Esophagus muscularis mucosa (tissue), 4 donors: ENCODE results near the gene FAM118B. TPM values are rescaled to one million over a fixed set of nuclear protein-coding genes. Genes with fewer than 3 reads are reported as not detected.
A peak's percentile ranks its signal among the peaks of the same experiment; 100 is the strongest.

Experiments
- DNase-seq: peaks from one replicate; pipeline ENCODE4 v3.0.0-alpha.2; 2017; ENCODE audit errors: extremely low spot score
- H3K27ac ChIP-seq, 4 donors: fragments of 200-600 bp; sonication (generic); replicated peaks in 1 of 4; 1 replicate in 3 of 4; 2 replicates in 1 of 4; pipeline ENCODE4 v1.5.1; 2016 to 2019; ENCODE audit warnings: mild to moderate bottlenecking in 1 of 4
- H3K27me3 ChIP-seq, 4 donors: fragments of 200-600 bp; sonication (generic); one replicate each; pipeline versions ENCODE4 v1.5.1 to v1.6.0; 2016 to 2019
- H3K36me3 ChIP-seq, 4 donors: fragments of 200-600 bp; sonication (generic); one replicate each; pipeline ENCODE4 v1.5.1; 2016 to 2019
- H3K4me1 ChIP-seq, 4 donors: fragments of 200-600 bp; sonication (generic); one replicate each; pipeline ENCODE4 v1.5.1; 2016 to 2019
- H3K4me3 ChIP-seq, 4 donors: fragments of 200-600 bp; sonication (generic); 1 replicate in 2 of 4; 2 replicates in 2 of 4; pipeline ENCODE4 v1.5.1; 2016 to 2019; ENCODE audit warnings: mild to moderate bottlenecking in 4 of 4, moderate library complexity in 1 of 4
- H3K9me3 ChIP-seq, 4 donors: fragments of 200-600 bp; sonication (generic); 1 replicate in 3 of 4; 2 replicates in 1 of 4; pipeline ENCODE4 v1.5.1; 2016 to 2019
- EP300 ChIP-seq: sonication (generic); formaldehyde crosslinking; IDR thresholded peaks from one replicate; pipeline ENCODE4 v1.6.1; 2017; ENCODE audit warnings: antibody characterized with exemption
- POLR2A ChIP-seq: fragments of 450-650 bp; IDR thresholded peaks from one replicate; pipeline ENCODE4 v1.6.1; 2017; ENCODE audit warnings: antibody characterized with exemption, moderate library complexity, mild to moderate bottlenecking, low read depth
- POLR2AphosphoS5 ChIP-seq, 2 donors: sonication (generic); formaldehyde crosslinking; IDR thresholded peaks; one replicate each; pipeline ENCODE4 v1.6.1; 2017; ENCODE audit warnings: antibody characterized with exemption in 2 of 2
- WGBS: methylation state at CpG from one replicate; pipeline ENCODE4 v1.1.5; 2018; 5-methylcytosine and 5-hydroxymethylcytosine counted together
- intact Hi-C: fragments of 100-400 bp; cut with DNase I; formaldehyde crosslinking; loops from one replicate; pipeline ENCODE4 v1.15.1; 2023
- total RNA-seq, 4 donors: library from RNA; depleted of rRNA; stranded (reverse); fragments of >200 nt; gene quantifications; one replicate each; pipeline versions ENCODE4 v1.1.0 to v1.2.1, GENCODE V29; 2016
- TF ChIP-seq, protein P1 (sequence below), 3 experiments: fragments of 200-600 bp in 2 of 3; fragments of 450-650 bp in 1 of 3; sonication (generic) in 2 of 3; IDR thresholded peaks; one replicate each; pipeline ENCODE4 v1.5.1; 2017 to 2019; ENCODE audit warnings: antibody characterized with exemption in 3 of 3, mild to moderate bottlenecking in 2 of 3, moderate library complexity in 1 of 3

FAM118B gene
- 10 to 100 TPM; 14.1 to 22.8 (median 17.9) TPM for total RNA-seq

DNA sequence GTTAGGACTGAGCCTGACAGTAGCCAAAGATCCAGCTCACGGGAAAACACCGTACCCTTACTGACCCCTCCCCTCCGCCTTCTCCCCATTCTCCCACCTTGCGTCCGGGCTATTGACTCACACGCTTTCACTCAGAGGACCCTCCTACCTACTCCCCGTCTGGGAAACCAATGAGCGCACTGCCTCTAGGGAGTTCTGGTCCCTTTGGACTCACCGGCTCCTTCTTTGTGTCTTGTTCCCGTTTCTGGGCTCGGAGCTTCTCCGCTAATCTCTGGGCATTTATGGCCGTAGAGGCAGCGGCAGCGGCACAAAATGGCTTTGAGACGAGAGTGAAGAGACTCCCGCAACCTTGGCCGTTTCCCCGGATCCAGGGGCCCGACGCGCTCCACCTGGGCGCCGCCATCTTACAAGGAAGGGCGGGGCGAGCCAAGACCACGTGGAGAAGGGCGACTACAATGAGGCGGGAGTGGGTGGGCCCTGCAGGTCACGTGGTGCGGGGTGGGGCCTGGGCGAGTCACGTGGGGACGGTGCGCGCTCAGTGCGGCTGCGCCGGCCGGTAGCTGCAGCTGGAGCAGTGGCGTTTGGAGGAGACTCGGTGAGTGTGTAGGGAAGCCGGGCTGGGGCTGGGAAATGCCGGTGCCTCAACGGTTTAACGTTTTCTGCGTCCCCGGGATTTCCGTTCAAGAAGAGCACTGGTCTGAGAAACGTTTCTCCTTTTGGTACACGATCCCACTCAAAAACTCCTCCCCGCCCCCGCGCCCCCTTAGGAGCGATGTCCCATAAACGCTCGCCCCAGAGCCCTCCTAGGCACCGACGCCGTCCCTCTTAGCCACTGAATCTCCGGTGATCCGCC lies at the start of gene FAM118B, which contains the start of gene RPUSD4:
FAM118B (plus strand) TSS at position 547 of the 853 bp plus-strand sequence. CDS start 23,220 bp downstream, outside the sequence.
RPUSD4 (minus strand) TSS at position 415 of the 853 bp plus-strand sequence; CDS start at position 403, 12 bp downstream.
- TF ChIP-seq POLR2A: peak; percentile 60
- TF ChIP-seq, protein P1, sequence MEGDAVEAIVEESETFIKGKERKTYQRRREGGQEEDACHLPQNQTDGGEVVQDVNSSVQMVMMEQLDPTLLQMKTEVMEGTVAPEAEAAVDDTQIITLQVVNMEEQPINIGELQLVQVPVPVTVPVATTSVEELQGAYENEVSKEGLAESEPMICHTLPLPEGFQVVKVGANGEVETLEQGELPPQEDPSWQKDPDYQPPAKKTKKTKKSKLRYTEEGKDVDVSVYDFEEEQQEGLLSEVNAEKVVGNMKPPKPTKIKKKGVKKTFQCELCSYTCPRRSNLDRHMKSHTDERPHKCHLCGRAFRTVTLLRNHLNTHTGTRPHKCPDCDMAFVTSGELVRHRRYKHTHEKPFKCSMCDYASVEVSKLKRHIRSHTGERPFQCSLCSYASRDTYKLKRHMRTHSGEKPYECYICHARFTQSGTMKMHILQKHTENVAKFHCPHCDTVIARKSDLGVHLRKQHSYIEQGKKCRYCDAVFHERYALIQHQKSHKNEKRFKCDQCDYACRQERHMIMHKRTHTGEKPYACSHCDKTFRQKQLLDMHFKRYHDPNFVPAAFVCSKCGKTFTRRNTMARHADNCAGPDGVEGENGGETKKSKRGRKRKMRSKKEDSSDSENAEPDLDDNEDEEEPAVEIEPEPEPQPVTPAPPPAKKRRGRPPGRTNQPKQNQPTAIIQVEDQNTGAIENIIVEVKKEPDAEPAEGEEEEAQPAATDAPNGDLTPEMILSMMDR (IDR thresholded peaks at IDR 0.05): peak in 1 of 3 experiments; percentile 16
- peak; percentile 94 to 97 for TF ChIP-seq POLR2AphosphoS5 (IDR thresholded peaks at IDR 0.05)
- TF ChIP-seq EP300: no peak
- peaks cover 6 to 36% (median 26%) of the 10 kb centered on the region in 4 donors for H3K36me3 ChIP-seq
- WGBS: 0% methylated on average over 45 of the region's 62 CpGs
- no peaks in the 10 kb centered on the region for H3K9me3 ChIP-seq
- peak; percentile 100 for DNase-seq
- H3K4me1 ChIP-seq: peaks cover 20 to 34% (median 25%) of the 10 kb centered on the region in 4 donors
- H3K27ac ChIP-seq: peak within 1 kb of the TSS; percentile 76 to 83 (median 78)
- H3K4me3 ChIP-seq: peak within 1 kb of the TSS; percentile 69 to 89 (median 80)
- no peaks in the 10 kb centered on the region for H3K27me3 ChIP-seq
- intact Hi-C loops: loop anchor here (5.0 kb wide), 1 partner anchor 56 kb away; the partner anchor contains the start of genes FOXRED1 and SRPRA

DNA sequence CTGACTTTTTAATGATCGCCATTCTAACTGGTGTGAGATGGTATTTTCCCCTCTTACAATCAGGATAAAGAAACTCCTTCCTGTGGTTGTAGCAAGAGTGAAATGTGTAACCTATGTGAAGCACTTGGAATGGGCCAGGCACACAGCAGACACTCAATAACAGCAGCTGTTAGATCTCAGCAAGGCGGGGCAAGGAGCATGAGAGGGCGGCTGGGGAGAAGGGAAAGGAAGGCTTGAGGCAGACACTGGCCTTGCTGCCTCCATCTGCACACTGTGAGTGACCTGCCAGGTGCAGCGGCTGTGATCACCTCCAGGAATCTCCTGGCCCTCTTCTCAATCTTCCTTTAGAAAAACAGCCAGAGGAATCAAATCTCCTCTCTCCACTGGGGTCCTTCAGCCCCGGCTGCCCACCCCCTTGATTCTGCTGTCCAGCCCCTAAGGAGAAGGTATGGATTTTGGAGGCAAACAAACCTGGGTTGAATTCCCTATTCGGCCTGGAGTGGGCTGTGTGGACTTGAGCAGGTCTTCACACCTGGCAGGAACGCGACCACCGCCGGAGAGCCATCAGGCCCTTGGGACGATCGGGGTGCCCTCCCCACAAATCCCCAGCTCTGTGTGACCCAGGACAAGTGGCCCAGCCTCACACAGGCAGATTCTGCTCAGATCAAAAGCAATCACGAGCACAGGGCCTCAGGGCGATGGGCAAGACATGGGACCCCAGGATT lies 49.1 kb upstream of the FAM118B start:
- peak overlapping the region; percentile 41 to 72 (median 66) for H3K27ac ChIP-seq
- H3K4me1 ChIP-seq: peaks cover 0 to 36% (median 28%) of the 10 kb centered on the region in 4 donors
- intact Hi-C loops: no loop called here
- no peaks in the 10 kb centered on the region for H3K27me3 ChIP-seq
- no peak overlapping the region for H3K4me3 ChIP-seq
- no peak for DNase-seq
- 82% methylated on average over 11 of the region's 14 CpGs for WGBS
- TF ChIP-seq, protein P1 (IDR thresholded peaks at IDR 0.05): no peak
- TF ChIP-seq POLR2AphosphoS5 (IDR thresholded peaks at IDR 0.05) (no peak), POLR2A (no peak), EP300 (no peak)
- H3K36me3 ChIP-seq: no peaks in the 10 kb centered on the region
- no peaks in the 10 kb centered on the region for H3K9me3 ChIP-seq

DNA sequence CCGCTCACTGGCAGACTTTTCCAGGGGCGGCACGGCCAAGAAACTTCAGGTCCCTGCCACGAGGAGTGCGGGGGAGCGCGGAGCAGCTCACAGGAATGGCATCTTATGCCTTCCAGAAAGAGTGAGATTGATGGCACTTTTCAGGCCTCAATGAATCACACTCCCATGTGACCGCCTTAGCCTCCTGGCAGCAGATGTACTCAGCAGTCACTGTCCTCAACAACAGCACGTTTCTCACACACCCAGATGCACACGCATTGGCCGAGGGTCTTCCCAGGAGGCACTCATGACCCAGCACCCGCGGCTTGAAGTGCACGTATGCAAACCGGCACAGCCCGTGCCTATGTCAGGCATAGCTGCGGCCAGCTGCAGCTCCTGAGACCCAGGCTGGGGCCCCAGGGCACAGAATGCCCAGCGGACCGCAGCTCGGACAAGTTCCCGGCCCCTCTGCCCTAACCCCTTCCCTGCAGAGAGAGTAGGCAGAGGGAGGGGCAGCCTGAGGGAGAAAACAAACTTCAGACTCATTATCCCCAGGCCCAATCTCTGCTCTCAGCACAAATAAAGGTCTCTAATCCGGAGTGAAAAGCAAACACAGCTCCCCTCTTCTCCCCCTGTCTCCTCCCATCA lies 48.4 kb upstream of the FAM118B start:
- intact Hi-C loops: no loop called here
- H3K4me3 ChIP-seq: no peak overlapping the region

DNA sequence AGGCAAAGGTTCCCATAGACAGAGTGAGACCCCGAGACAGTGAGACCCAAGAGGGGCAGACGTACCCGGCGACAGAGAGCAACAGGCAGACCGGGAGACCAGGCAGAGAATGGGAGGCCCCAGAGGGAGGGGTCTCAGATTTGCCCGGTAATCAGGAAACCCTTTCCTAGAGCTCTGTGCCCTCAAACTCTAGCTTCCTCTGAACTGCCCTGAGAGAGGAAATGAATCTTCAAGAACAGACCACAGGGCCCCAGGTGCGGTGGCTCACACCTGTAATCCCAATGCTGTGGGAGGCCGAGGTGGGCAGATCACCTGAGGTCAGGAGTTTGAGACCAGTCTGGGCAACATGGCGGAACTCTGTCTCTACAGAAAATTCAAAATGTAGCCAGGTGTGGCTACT lies 47.8 kb upstream of the FAM118B start:
- Histone ChIP-seq H3K27ac (peak overlapping the region in 3 of 4 donors; percentile 56 to 70 (median 63)), H3K36me3 (no peaks in the 10 kb centered on the region), H3K9me3 (no peaks in the 10 kb centered on the region), H3K4me3 (no peak overlapping the region), H3K4me1 (peaks cover 0 to 28% (median 27%) of the 10 kb centered on the region in 4 donors), H3K27me3 (no peaks in the 10 kb centered on the region)
- no peak for TF ChIP-seq POLR2AphosphoS5 (IDR thresholded peaks at IDR 0.05)
- no peak for TF ChIP-seq POLR2A
- no peak for TF ChIP-seq EP300
- TF ChIP-seq, protein P1 (IDR thresholded peaks at IDR 0.05): no peak
- 84% methylated on average over 9 of the region's 9 CpGs for WGBS
- intact Hi-C loops: no loop called here
- DNase-seq: no peak

More for the DNA sequence above, 48.4 kb upstream of the FAM118B start:
- Histone ChIP-seq H3K9me3 (no peaks in the 10 kb centered on the region), H3K4me1 (peaks cover 0 to 29% (median 28%) of the 10 kb centered on the region in 4 donors), H3K36me3 (no peaks in the 10 kb centered on the region), H3K27me3 (no peaks in the 10 kb centered on the region), H3K27ac (peak overlapping the region; percentile 56 to 72 (median 66))
- DNase-seq: no peak
- 74% methylated on average over 8 of the region's 22 CpGs for WGBS
- TF ChIP-seq EP300 (no peak), POLR2AphosphoS5 (IDR thresholded peaks at IDR 0.05) (peak; percentile 83), POLR2A (no peak)
- TF ChIP-seq, protein P1 (IDR thresholded peaks at IDR 0.05): peak in 2 of 3 experiments; percentile 13 to 47
